IPS-NIHi7 (cell line): Measurements from ENCODE around the gene STRA8.
"Not testable (repeated sequence)": the region's sequence is repeated elsewhere in the genome, so short reads cannot be mapped to it uniquely, and the experiment has no call there.

Source experiments
- DNase-seq: peaks from one replicate; pipeline ENCODE4 v3.0.0; 2012; ENCODE audit warnings: mixed read lengths; ENCODE audit errors: extremely low spot score

The STRA8 gene

GRCh38 chr7:135205850-135206249, 27.8 kb upstream of the STRA8 start:
- DNase-seq: no peak

GRCh38 chr7:135206941-135207391, 26.7 kb upstream of the STRA8 start:
- DNase-seq: no peak

GRCh38 chr7:135207406-135208101, 26.1 kb upstream of the STRA8 start:
- DNase-seq: no peak

DNA sequence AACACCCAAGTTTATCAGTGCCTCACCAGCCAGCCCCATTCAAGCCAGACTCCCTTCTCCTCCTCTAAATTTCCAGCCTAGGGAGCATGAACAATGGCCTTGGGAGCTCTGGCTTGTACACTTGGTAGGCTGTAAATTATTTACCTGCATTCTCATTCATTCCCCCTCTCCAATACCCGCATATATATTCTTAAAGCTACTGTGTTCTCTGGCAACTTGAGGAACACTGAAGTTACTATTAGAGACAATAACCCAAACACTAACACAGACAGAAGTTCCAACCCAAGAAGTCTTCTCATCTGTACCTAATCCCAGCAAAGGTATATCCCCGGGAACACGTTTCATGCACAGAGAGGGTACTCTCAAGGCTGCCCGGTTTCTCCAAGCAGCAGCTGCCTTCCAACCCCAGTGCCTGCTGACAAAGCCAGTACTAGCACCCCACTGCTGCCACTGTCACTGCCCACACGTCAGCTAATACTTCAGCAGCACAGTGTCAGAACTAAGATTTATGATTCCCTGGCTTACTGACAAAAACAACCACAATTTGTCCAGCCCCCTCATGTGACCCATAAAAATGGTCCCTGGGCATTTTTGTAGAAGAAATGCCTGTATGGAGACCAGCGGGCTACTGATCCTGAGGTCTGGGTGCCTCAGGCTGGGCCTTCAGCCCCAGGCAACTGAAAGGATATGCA, 25.4 kb upstream of the STRA8 start:
- no peak for DNase-seq

DNA sequence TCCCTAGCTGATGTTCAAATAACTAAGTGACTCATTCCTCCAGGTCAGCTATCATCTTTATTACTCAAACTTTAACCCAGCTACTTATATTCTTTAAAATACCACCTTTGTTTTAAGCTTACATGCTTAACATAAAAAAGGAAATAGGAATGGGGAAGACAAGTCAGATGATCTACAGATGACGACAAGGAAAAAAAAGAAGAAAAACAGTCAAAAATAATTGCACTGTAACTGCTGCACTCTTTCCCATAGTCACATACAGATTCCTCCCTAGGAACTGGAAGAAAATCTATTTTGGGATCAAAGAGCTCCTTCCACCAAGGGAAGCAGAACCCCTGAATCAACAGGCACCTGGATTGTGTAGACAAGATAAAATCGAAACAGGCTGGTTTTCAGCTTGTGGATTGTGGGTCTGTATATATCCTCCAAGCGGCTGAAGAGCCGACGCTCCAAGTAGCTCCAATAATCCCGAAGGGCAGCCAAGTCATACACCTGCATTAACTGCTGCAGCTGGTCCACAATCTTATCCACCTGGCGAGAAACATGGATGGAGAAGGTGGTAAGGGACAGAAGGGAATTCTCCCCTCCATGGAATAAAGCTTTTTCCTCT, 24.3 kb upstream of the STRA8 start:
- no peak for DNase-seq

DNA sequence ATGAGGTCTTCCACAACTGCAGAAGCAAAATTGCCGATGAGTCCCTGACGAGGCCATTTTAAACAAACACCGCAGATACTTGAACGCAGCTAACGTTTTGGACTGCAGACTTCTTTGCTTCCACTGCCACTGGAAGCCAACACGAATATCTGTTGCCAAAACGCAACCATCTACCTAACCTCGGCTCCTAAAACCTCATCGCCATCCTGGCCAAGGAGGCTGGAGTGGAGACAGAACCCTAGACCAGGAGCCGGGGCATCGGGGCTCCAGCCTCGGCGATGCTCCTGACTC, 22.8 kb upstream of the STRA8 start:
- no peak for DNase-seq

DNA sequence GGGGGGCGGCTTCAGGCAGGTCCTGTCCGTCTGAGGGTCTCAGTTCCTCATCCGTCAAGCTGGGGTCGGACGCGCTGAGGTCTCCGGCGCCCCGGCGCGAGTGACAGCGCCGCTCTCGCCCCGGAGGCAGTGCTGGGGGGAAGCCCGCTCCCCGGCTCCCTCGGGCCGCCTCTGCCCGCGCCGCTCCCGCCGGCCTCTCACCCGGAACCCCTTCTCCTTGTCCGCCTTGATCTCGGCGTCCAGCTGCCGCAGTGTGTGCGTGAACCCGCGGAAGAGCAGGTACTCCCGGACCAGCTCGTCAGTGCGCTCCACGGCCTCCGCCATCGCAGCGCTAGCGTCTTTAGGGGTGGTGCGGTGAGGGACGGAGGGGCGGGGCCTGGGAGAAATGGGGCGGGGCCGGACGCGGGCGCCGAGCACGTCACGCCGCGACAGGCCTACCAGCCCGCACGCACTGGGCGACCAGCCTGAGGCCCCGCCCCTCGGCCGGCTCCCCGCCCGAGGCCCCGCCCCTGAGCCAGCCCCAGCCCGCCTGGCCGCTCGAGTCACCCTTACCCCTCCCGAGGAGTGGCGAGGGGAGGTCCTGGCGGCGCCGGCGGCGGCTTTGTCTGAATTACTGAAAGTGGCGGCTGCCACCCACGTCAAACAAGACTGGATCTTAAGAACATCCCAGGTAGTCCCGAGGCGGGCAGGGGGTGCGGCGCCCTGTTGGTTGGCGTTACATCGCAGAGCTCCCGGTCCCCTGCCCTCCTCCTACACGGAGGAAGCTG, 22.3 kb upstream of the STRA8 start, which contains the start of gene WDR91:
WDR91 (minus strand) TSS at position 348 of the 767 bp plus-strand sequence; CDS start at position 324, 24 bp downstream.
- peak; percentile 100 for DNase-seq

DNA sequence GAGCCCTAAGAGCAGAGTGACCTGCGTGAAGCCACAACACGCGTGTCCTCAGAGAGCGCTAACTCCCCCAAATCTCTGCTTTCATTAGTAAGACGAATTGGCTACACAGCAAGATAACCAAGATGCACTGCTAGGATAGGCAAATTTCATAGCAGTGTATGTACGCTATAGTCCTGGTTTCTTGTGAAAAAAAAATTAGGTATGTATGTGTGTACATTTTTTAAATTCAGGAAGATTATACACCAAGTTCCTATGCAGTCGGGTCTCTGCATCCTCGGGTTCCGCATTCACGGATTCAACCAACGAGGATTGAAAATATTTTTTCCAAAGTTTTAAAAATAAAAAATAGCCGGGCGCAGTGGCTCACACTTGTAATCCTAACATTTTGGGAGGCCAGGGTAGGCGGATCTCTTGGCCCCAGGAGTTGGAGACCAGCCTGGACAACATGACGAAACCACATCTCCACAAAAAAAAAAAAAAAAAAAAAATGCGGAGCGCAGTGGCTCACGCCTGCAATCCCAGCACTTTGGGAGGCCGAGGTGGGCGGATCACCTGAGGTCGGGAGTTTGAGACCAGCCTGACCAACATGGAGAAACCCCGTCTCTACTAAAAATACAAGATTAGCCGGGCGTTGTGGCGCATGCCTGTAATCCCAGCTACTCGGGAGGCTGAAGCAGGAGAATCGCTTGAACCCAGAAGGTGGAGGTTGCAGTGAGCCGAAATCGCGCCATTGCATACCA, 21.5 kb upstream of the STRA8 start:
- not testable (repeated sequence) for DNase-seq

GRCh38 chr7:135213831-135214230, 19.8 kb upstream of the STRA8 start:
- no peak for DNase-seq

DNA sequence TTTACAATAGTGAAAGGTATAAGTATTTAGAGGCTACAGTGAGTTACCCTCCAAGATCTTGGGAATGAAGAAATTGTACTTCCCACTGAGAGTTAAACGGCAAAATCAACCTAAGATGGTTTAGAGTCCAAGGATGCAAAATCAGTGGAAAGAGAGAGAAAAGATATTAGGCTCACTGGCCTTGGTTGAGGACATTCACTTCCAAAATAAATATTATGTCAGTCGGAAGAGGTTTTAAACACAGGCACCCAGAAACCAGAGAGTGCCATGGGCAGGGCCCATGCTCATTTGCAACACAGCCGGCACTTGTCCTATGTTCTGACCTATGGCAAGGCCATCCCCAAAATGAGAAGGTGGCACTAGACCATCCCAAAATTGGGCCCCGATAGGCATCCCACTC, 18.5 kb upstream of the STRA8 start:
- DNase-seq: no peak

GRCh38 chr7:135215698-135216097, 17.9 kb upstream of the STRA8 start:
- DNase-seq: no peak

- DNase-seq: no peak
Observed at GRCh38 chr7:135217645-135218509, 15.8 kb upstream of the STRA8 start.

- DNase-seq: no peak
Observed at GRCh38 chr7:135224027-135224426, 9.6 kb upstream of the STRA8 start.

DNA sequence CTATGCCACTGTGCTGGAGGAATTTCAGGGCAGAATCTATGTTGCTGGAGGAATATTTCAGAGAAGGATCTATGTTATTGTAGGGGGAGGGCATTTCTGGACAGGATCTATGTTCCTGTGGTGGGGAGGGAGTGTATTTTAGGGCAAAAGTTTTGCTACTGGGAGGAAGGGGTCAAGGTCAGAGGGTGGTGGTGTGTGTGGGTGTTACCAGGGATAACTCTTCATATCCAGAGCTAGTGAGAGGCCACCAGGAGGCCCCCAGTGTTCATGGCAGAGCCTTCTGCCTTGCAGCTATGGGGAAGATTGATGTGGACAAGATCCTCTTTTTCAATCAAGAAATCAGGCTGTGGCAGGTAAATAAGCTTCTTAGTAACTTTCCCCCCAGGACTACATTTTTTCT, 2.0 kb upstream of the STRA8 start:
- DNase-seq: no peak

DNA sequence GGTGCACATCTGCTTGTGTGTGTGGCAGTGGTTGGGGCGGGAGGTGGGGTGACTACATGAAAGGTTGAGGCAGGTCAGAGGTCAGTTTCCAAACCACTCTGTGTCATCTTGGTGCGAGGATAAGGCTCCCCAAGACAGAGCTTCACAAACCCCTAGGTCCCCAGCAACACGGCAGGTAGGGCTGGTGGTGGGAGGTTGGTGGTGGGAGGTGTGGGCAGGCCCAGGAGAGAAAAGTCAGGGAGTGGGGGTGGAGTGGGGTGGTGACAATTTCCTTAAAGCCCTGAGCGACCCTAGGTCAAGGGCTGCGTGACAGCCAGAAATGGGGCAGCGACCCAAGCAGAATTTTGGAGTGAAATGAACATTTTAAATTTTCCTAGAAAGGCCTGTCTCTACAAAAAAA, 1.6 kb upstream of the STRA8 start:
- DNase-seq: no peak

- peak; percentile 72 for DNase-seq
Observed at GRCh38 chr7:135232720-135233119, 918 bp upstream of the STRA8 start.

DNA sequence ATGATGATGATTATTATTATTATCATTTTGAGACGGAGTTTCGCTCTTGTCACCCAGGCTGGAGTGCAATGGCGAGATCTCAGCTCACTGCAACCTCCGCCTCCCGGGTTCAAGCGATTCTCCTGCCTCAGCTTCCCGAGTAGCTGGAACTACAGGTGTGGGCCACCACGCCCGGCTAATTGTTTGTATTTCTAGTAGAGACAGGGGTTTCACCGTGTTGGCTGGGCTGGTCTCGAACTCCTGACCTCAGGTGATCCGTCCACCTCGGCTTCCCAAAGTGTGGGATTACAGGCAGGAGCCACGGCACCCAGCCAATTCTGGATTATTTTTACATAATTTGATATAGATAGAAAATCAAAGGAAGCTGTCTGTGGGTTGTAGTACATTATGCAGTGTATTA, 457 bp downstream of the STRA8 start:
- DNase-seq: not testable (repeated sequence)

- no peak for DNase-seq
Observed at GRCh38 chr7:135234727-135235126, 1.1 kb downstream of the STRA8 start.

- no peak for DNase-seq
Observed at GRCh38 chr7:135235841-135236240, 2.2 kb downstream of the STRA8 start.

DNA sequence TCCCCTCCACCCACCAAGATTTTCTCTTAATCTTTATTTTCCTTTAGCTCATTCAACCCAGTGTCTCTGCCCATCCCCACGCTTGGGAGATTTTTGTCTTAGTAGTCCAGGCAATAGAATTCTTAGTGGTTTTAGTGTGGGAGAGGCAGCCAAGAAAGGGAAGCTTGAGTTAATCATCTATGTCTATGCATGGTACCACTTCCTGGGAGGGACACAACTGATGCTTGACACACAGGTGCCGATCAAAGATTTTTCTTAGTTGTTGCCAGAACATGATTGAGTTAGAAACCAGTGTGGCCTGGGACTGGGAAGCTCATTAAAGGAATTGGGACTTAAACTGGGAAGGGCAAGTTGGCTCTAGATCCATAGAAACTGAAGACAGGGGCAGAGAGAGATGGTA, 3.1 kb downstream of the STRA8 start:
- DNase-seq: peak; percentile 3
